GM12878 (cell line): ENCODE results near the gene CRTC2. TPM values are rescaled to one million over a fixed set of nuclear protein-coding genes. Genes with fewer than 3 reads are reported as not detected.

ENCODE experiments used
- ASH2L ChIP-seq: fragments of 300-600, 200-600 bp; sonication (generic); IDR thresholded peaks from 2 replicates; pipeline ENCODE4 v1.6.1; 2017; ENCODE audit warnings: low read depth, mild to moderate bottlenecking, borderline replicate concordance
- ATF2 ChIP-seq: IDR thresholded peaks from 2 replicates; pipeline ENCODE4 v1.6.1; 2012; ENCODE audit warnings: low read length, inconsistent platforms
- NKRF ChIP-seq: fragments of 450-650 bp; conservative IDR thresholded peaks from 2 replicates; pipeline ENCODE4 v1.6.1; 2017; ENCODE audit warnings: mild to moderate bottlenecking, moderate library complexity
- SMC3 ChIP-seq: IDR thresholded peaks from 2 replicates; pipeline ENCODE4 v1.6.1; 2011; ENCODE audit warnings: low read length, improper control_type of control experiment, borderline replicate concordance
- ZBTB40 ChIP-seq: fragments of 450-650 bp; IDR thresholded peaks from 2 replicates; pipeline ENCODE4 v1.6.1; 2016; ENCODE audit warnings: mild to moderate bottlenecking, moderate library complexity, borderline replicate concordance
- polyA plus RNA-seq, 11 experiments: library from polyadenylated mRNA; depleted of rRNA in 4 of 11; unstranded in 6 of 11; stranded (reverse) in 5 of 11; fragments of >200 nt; fragmentation: Nextera tagmentation in 4 of 11; fragmentation: Illumina TruSeq in 1 of 11; extraction: Ambion mirVana in 4 of 11; extraction: Trizol in 1 of 11; gene quantifications; 1 replicate in 1 of 11; 2 replicates in 10 of 11; pipeline versions ENCODE4 v1.2.1 to v1.2.3, GENCODE V29; 2011 to 2016; ENCODE audit warnings: inconsistent platforms in 2 of 11, missing spikeins in 2 of 11, low read depth in 1 of 11
- total RNA-seq, 4 experiments: library from RNA; depleted of rRNA in 3 of 4; stranded (reverse); fragments of >200 nt in 3 of 4; fragmentation: Illumina TruSeq in 1 of 4; extraction: Trizol in 1 of 4; gene quantifications; 2 replicates each; pipeline versions ENCODE4 v1.2.1 to v1.2.3, GENCODE V29; 2013 to 2021

The CRTC2 gene
- total and polyA plus RNA-seq, 10 of the 15 experiments (the other 5 are each of a cell fraction or from before 2014, with no cell fraction given) = 5.1 to 57.9 (median 32.7) TPM

- TF ChIP-seq NKRF = no peak
- TF ChIP-seq ZBTB40 = no peak
- TF ChIP-seq SMC3 = no peak
- no peak for TF ChIP-seq ATF2
- no peak for TF ChIP-seq ASH2L
Measured at GRCh38 chr1:153945131-153945794, 13.1 kb downstream of the CRTC2 start (continued).
